Testis (tissue), 3 donors: ENCODE measurements around the gene ECE2. TPM values are rescaled to one million over a fixed set of nuclear protein-coding genes. Genes with fewer than 3 reads are reported as not detected.

ENCODE experiments used
- DNase-seq: peaks from one replicate; pipeline ENCODE4 v3.0.0-alpha.2; 2019
- H3K27ac ChIP-seq, 2 donors: fragments of 200-600 bp; sonication (generic); one replicate each; pipeline ENCODE4 v1.5.1; 2019
- H3K27me3 ChIP-seq: fragments of 200-600 bp; sonication (generic); one replicate; pipeline ENCODE4 v1.5.1; 2019
- H3K36me3 ChIP-seq: fragments of 200-600 bp; sonication (generic); one replicate; pipeline ENCODE4 v1.5.1; 2017; ENCODE audit warnings: low read depth; ENCODE audit errors: missing control alignments
- H3K4me1 ChIP-seq: fragments of 200-600 bp; sonication (generic); one replicate; pipeline ENCODE4 v1.5.1; 2019
- H3K4me3 ChIP-seq, 2 donors: fragments of 200-600 bp; sonication (generic); one replicate each; pipeline ENCODE4 v1.5.1; 2017 to 2019
- H3K9me3 ChIP-seq: fragments of 200-600 bp; sonication (generic); one replicate; pipeline ENCODE4 v1.5.1; 2017
- POLR2A ChIP-seq: fragments of 450-650 bp; IDR thresholded peaks from one replicate; pipeline ENCODE4 v1.6.1; 2017; ENCODE audit warnings: antibody characterized with exemption, mild to moderate bottlenecking, moderate library complexity
- WGBS, 2 donors: methylation state at CpG; one replicate each; pipeline ENCODE4 v1.1.5; 2018; 5-methylcytosine and 5-hydroxymethylcytosine counted together
- intact Hi-C: fragments of 100-400 bp; cut with DNase I; formaldehyde crosslinking; loops from one replicate; pipeline ENCODE4 v1.15.1; 2023; ENCODE audit warnings: low total_unique reads
- polyA plus RNA-seq: library from polyadenylated mRNA; stranded (reverse); fragments of 350-450 nt; fragmentation: Illumina TruSeq; extraction: RNeasy Lipid Tissue Mini Kit (QIAGEN cat#74804); gene quantifications from one replicate; pipeline ENCODE4 v1.2.3, GENCODE V29; 2014; ENCODE audit warnings: low read depth, low replicate concordance; ENCODE audit not compliant: insufficient read depth
- total RNA-seq, 2 donors: library from RNA; depleted of rRNA; stranded (reverse); fragments of >200 nt; gene quantifications; one replicate each; pipeline ENCODE4 v1.2.3, GENCODE V29; 2016
- TF ChIP-seq, protein P1 (sequence below), 3 experiments: fragments of 450-650 bp in 2 of 3; fragments of 200-600 bp in 1 of 3; sonication (generic) in 1 of 3; IDR thresholded peaks; one replicate each; pipeline ENCODE4 v1.5.1; 2016 to 2019; ENCODE audit warnings: antibody characterized with exemption in 3 of 3, mild to moderate bottlenecking in 2 of 3, moderate library complexity in 1 of 3

The ECE2 gene
- total and polyA plus RNA-seq, 3 donors from 2014 or later, result 1.1 to 1.4 (median 1.4) TPM

GRCh38 chr3:184299488-184300377, 23.9 kb downstream of the ECE2 start:
- peak overlapping the region; percentile 89 to 91 for H3K4me3 ChIP-seq
- WGBS, 2 donors, result 15% methylated on average over 22 to 29 of the region's 29 CpGs
- TF ChIP-seq, protein P1, sequence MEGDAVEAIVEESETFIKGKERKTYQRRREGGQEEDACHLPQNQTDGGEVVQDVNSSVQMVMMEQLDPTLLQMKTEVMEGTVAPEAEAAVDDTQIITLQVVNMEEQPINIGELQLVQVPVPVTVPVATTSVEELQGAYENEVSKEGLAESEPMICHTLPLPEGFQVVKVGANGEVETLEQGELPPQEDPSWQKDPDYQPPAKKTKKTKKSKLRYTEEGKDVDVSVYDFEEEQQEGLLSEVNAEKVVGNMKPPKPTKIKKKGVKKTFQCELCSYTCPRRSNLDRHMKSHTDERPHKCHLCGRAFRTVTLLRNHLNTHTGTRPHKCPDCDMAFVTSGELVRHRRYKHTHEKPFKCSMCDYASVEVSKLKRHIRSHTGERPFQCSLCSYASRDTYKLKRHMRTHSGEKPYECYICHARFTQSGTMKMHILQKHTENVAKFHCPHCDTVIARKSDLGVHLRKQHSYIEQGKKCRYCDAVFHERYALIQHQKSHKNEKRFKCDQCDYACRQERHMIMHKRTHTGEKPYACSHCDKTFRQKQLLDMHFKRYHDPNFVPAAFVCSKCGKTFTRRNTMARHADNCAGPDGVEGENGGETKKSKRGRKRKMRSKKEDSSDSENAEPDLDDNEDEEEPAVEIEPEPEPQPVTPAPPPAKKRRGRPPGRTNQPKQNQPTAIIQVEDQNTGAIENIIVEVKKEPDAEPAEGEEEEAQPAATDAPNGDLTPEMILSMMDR (IDR thresholded peaks at IDR 0.05), result no peak
- TF ChIP-seq POLR2A, result no peak
- no peaks in the 10 kb centered on the region for H3K36me3 ChIP-seq
- intact Hi-C loops, result no loop called here
- no peak for DNase-seq
- H3K4me1 ChIP-seq, result peaks cover 10% of the 10 kb centered on the region
- H3K27me3 ChIP-seq, result no peaks in the 10 kb centered on the region
- no peaks in the 10 kb centered on the region for H3K9me3 ChIP-seq
- peak overlapping the region; percentile 65 to 79 for H3K27ac ChIP-seq

- Histone ChIP-seq H3K4me1 (peaks cover 10% of the 10 kb centered on the region), H3K27ac (no peak overlapping the region), H3K36me3 (no peaks in the 10 kb centered on the region), H3K4me3 (no peak overlapping the region), H3K27me3 (no peaks in the 10 kb centered on the region), H3K9me3 (no peaks in the 10 kb centered on the region)
- 63 to 75% methylated on average over 3 of the region's 3 CpGs for WGBS, 2 donors
- no peak for DNase-seq
- intact Hi-C loops, result no loop called here
- no peak for TF ChIP-seq POLR2A
- TF ChIP-seq, protein P1 (IDR thresholded peaks at IDR 0.05), result no peak
Observed at GRCh38 chr3:184300378-184300720, 24.5 kb downstream of the ECE2 start.

GRCh38 chr3:184305577-184305976, 29.8 kb downstream of the ECE2 start:
- peaks cover 7% of the 10 kb centered on the region for H3K4me1 ChIP-seq
- no peaks in the 10 kb centered on the region for H3K36me3 ChIP-seq
- TF ChIP-seq, protein P1 (IDR thresholded peaks at IDR 0.05), result peak; percentile 16 to 39 (median 30)
- no peak for TF ChIP-seq POLR2A
- 47 to 63% methylated on average over 1 of the region's 1 CpG for WGBS, 2 donors
- DNase-seq, result no peak
- no peak overlapping the region for H3K4me3 ChIP-seq
- no peaks in the 10 kb centered on the region for H3K27me3 ChIP-seq
- H3K9me3 ChIP-seq, result no peaks in the 10 kb centered on the region
- H3K27ac ChIP-seq, result no peak overlapping the region
- intact Hi-C loops, result no loop called here

DNA sequence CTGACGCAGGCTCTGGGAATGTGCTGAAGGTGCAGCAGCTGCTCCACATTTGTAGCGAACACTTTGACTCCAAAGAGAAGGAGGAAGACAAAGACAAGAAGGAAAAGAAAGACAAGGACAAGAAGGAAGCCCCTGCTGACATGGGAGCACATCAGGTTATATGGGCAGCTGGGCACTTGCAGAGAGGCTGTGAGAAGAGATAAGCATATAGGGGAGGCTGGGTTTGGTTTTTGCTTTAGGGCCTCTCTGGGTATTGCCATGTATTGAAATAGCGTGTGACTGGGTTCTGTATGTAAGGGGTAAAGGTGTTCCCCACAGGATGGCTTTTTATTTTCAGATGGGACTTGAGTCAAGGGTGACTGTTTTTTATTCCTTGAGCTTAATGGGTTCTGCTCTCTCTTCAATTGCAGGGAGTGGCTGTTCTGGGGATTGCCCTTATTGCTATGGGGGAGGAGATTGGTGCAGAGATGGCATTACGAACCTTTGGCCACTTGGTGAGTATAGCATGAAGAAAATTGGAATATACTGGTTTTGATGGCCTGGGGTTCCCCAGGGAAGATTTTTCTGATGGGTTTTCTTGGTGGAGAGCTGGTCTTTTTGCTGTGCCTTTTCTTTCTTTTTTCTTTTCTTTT, 30.6 kb downstream of the ECE2 start:
- Histone ChIP-seq H3K27ac (no peak overlapping the region), H3K4me1 (peaks cover 7% of the 10 kb centered on the region), H3K9me3 (no peaks in the 10 kb centered on the region), H3K4me3 (no peak overlapping the region), H3K36me3 (no peaks in the 10 kb centered on the region), H3K27me3 (no peaks in the 10 kb centered on the region)
- intact Hi-C loops, result no loop called here
- TF ChIP-seq, protein P1 (IDR thresholded peaks at IDR 0.05), result no peak
- no peak for TF ChIP-seq POLR2A
- DNase-seq, result no peak
- 88 to 94% methylated on average over 4 of the region's 4 CpGs for WGBS, 2 donors
